NB4 (cell line): ENCODE results near the gene RARB.

Experiments
- CTCF ChIP-seq: IDR thresholded peaks from one replicate; pipeline ENCODE4 v1.5.1; 2012; ENCODE audit warnings: low read depth, low read length
- MAX ChIP-seq: IDR thresholded peaks from 2 replicates; pipeline ENCODE4 v1.6.1; 2011; ENCODE audit warnings: low read depth, low read length
- MYC ChIP-seq: IDR thresholded peaks from 2 replicates; pipeline ENCODE4 v1.6.1; 2011; ENCODE audit warnings: low read depth, low read length
- POLR2A ChIP-seq: IDR thresholded peaks from 2 replicates; pipeline ENCODE4 v1.6.1; 2011; ENCODE audit warnings: mild to moderate bottlenecking; ENCODE audit not compliant: insufficient read length; ENCODE audit errors: extremely low read depth

GRCh38 chr3:25384471-25384870 is 43.6 kb upstream of the RARB start:
- TF ChIP-seq CTCF (no peak), POLR2A (no peak), MAX (no peak), MYC (no peak)
